ENCODE measurements around the gene TLR3.

DNA sequence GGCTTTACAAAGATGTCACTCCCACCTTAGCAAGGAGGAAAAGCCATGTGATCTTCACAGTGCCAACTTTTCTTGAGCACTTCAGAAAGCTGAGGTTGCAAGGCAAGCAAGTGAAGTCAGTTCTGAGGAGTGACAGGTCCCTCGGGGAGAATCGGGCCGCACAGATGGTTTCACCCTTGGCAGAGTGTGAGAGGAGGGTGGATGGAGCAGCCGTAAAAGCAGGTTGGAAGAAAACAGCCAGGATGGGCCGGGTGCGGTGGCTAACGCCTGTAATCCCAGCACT, 43.6 kb upstream of the TLR3 start:
- TF ChIP-seq, protein P1, sequence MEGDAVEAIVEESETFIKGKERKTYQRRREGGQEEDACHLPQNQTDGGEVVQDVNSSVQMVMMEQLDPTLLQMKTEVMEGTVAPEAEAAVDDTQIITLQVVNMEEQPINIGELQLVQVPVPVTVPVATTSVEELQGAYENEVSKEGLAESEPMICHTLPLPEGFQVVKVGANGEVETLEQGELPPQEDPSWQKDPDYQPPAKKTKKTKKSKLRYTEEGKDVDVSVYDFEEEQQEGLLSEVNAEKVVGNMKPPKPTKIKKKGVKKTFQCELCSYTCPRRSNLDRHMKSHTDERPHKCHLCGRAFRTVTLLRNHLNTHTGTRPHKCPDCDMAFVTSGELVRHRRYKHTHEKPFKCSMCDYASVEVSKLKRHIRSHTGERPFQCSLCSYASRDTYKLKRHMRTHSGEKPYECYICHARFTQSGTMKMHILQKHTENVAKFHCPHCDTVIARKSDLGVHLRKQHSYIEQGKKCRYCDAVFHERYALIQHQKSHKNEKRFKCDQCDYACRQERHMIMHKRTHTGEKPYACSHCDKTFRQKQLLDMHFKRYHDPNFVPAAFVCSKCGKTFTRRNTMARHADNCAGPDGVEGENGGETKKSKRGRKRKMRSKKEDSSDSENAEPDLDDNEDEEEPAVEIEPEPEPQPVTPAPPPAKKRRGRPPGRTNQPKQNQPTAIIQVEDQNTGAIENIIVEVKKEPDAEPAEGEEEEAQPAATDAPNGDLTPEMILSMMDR (IDR thresholded peaks at IDR 0.05; ENCODE audit: low read length), result no peak
- TF ChIP-seq EZH2 (optimal IDR thresholded peaks at IDR 0.05; ENCODE audit: low read depth, low read length) (no peak), EZH2phosphoT487 (IDR thresholded peaks at IDR 0.05; ENCODE audit: low read length) (no peak)
